ENCODE results near the gene GBF1.
A peak's percentile ranks its signal among the peaks of the same experiment; 100 is the strongest.
"Not testable (repeated sequence)": the region's sequence is repeated elsewhere in the genome, so short reads cannot be mapped to it uniquely, and the experiment has no call there.

GBF1 gene

DNA sequence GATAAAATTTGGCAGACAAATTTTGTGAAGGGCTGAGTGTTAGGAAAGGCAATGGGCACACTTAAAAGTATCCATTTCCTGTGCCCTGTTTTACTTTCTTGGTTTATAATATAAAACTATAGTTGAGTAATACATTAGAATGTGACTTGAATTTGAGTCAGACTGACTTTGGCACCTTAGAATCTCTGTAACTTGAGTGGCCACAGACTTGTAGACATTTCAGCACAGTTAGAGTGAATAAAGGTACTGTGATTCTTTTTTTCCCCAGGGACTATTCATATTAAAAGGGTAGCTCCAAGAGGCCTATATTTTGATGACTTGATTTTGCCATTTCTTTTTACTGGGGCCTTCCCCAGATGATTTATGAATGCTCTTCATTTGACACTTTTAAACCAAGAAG, 22.4 kb downstream of the GBF1 start:
- DNase-seq (ENCODE audit: low spot score) = no peak

DNA sequence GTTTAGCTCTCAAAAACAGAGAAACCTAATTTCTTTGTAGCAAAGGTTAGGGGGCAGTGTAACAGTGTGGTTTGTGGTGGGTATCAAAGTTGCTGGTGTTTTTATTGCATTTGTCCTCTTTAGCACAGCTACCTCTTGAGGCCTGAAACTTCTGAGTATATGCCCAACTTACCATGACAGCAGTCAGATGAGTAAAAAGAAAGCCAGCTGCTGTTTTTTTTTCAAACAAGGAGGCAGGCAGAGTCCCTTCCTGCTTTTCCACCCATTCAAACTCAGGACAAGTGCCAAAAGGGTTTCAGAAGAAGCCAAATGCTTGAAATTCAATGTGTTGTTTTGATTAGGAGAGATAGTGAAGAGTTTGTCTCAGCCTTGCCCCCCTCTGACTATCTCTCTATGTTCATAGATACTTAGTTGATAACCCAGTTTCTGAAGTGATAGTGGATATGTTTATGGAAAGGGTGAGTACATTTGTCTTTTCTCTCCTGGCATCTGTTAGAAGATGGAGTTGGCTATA, 23.1 kb downstream of the GBF1 start:
- no peak for DNase-seq (ENCODE audit: low spot score)

DNA sequence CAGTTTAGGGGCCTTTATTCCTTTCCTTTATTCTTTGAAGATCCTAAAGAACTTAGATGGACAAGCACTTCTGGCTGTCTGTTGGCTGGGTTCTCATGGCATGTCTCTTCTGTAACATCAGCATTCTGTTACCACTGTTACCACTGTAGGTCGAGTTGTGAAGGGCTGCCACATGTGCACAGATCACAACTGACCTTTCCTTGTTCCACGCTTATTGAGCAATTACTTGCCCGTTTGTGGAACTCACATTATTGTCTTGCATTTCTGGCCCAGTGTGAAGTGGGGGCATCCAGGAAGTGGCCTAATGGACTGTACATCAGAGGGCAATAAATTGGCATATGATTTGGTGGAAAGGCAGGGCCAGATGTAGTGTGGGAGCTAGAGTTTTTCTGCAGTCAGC, 23.7 kb downstream of the GBF1 start:
- no peak for DNase-seq (ENCODE audit: low spot score)

DNA sequence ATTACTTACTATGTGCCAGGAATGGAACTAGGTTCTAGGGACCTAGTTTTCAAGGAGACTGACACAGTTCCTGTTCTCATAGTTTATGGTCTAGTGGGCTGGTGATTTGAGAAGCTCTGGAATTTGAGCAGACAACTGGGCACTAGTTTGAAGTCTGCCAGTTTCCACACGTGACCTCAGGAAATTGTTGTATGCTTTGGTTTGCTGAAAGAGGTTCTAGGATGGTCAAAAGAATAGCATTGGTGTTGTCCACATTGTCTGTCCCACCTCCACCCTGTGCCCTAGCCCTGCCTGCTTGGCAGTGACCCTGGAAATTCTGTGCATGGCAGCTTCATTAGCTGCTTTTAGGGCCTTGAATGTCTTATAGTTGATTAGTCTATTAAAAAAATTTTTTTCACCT, 28.7 kb downstream of the GBF1 start:
- no peak for DNase-seq (ENCODE audit: low spot score)

DNA sequence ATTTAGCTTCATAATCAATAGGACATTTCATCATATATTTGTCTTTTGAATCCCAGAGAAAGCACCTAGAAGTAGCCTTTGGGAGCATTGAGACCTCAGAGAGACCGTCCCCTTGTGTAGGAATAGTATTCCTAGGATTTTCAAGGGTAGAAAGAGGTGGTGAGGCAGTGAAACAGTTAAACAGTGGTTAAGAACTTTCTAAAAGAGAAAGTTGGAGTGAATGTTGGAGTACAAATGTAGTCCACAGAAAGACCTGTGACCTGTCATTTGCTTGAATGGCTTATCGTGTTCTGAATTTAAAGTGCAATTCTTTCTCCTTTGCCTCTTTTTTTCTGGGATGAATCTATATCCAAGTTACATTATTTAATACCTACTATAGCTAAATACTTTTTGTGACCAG, 30.0 kb downstream of the GBF1 start:
- no peak for DNase-seq (ENCODE audit: low spot score)

DNA sequence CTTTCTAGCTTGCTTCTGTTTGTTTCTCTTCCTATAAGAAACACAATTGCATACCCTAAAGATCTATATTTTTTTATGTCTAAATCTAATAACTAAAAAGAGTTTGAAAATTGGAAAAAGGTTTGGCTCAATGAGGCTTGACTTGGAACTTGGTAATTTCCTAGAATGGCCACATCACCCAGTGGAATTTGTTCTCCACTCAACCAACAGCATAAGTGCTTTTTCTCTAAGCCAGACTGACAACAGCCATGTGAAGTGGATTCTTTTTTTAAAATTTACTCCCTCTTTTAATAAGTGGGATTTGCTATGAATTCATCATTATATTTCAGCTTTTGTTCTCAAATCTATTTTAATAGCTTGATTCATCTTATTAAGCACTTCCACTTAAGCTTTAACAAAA, 33.8 kb downstream of the GBF1 start:
- no peak for DNase-seq (ENCODE audit: low spot score)

DNA sequence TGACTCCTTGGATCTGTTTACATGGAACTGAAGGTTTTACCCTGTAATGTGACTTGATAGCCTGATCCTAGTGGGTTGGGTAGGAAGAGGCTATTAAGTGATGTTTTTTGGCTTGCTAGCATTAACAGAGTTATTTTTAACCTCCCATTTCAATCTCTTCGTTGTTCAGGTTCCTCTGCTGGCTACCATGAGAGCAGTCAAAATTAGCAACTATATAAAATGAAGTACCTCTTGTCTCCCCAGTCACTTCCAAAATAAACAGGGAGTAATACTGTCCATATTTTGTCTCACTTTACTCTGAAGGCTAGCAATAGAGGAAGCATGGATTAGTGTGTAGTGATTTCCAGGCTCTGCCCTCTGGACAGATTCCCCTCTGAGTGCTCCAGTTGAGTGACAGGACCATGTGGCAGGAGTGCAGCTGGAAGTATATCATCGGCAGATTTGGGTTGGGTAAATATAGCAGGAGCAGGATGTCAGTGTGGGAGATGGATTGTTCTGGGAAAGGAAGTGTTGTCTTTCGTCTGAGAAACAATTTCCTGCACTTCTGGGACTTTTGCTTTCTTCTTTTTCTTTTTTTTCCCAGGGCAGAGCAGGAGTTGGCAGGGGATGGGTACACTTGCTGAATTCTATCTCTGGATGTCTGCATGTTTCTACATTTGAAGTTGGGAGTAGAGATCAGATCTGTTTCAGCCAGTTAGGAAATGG, 35.2 kb downstream of the GBF1 start:
- DNase-seq (ENCODE audit: low spot score) = no peak

DNA sequence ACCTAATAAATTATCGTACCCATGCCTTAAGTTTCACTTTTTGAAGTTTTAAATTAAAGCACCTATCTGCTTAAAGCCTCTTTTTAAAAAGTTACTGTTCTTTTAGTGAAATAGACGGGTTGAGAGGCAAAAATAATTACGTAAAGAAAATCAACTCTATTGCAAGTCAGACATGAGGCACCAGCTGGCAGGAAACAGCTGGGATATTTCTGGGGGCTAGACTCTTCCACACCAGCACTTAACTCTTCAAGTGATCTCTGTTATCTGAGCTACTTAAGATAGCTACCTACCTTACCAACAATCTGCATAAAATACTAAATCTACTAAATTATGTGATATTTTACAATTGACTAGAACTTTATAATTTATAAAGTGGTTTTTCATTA, 35.8 kb downstream of the GBF1 start:
- DNase-seq (ENCODE audit: low spot score) = no peak

DNA sequence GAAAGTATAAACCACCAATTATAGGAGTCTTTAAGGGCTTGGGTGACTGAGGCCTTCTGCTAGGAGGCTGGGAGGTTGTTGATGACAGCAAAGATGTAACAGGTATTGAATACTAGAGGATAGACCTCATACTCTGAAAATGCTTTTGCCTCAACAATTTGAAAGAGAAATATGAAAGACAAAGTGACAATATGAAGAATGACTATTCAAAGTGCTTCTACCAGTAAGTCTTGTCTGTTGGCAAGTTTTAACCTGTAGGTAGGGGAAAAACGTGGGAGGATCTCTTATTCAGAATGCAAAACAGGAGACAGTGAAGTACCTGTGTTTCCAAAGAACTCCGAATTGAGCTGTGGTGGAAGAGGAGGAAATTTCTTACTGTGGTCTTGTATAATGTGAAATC, 38.2 kb downstream of the GBF1 start:
- no peak for DNase-seq (ENCODE audit: low spot score)

DNA sequence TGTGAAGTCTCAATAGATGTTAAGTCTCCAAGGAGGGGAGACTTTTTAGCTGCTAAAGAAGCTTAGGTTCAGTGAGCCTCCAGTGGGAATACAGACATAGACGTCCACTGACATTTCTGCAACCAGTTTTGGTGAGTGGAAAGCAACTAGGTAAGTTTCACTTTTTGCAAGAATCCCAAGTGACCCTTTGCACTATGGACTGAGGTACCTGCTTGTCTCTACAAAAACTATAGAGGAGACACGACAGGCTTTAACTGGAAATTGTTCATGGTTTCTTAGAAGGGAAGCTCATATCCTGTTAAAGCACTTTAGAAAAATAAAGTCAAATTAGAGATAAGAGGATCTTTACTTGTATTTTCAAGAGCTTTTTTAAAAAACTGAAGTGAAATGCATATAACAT, 38.6 kb downstream of the GBF1 start:
- DNase-seq (ENCODE audit: low spot score) = no peak

DNA sequence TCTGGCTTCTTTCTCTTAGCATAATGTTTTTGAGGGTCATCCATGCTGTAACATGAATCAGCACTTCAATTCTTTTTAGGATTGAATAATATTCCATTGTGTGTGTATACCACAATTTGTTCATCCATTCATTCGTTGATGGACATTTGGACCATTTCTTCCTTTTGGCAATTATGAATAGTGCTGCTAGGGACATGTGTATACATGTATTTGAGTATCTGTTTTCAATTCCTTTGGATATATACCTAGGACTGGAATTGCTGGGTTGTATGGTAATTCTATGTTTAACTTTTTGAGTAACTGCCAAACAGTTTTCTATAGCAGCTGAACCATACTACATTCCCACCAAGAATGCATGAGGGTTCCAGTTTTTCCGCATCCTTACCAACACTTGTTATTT, 39.2 kb downstream of the GBF1 start:
- DNase-seq (ENCODE audit: low spot score) = no peak

DNA sequence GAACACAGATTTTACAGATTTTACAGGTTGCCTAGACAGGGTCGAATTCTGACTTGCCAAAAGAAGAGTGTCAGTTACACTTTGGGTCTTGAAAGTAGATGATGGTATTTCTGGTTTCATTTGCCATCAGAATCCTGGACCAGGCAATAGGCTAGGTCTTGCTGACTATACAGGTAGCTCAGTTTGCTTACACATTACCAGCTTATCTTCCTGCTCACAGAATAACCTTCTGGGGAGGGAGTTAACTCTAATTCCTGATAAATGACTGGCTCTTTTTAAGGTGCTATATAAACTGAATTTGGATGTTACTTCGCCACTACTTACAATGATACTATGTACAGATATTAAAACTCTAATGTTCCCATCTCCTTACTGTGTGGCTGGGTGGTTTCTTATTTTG, 39.8 kb downstream of the GBF1 start:
- peak; percentile 35 for DNase-seq (ENCODE audit: low spot score)

DNA sequence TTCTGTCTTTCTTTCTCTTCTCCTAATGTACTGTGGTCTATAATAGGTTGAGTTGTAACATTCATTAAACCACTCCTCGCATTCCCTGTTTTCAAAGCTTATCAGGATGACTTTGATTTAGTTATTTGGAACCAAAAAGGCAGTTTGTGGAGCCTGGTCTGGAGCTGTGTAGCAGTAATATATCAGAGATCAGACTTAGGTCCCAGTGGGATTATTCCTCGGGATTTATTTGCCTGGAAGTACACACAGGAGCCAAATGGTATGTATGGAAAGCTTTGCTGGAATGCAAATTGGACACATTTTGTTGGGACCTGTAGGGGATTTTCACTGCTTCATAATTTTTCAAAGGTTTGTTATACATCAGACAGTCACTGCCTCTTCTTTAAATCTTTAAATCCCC, 40.9 kb downstream of the GBF1 start:
- DNase-seq (ENCODE audit: low spot score) = no peak

DNA sequence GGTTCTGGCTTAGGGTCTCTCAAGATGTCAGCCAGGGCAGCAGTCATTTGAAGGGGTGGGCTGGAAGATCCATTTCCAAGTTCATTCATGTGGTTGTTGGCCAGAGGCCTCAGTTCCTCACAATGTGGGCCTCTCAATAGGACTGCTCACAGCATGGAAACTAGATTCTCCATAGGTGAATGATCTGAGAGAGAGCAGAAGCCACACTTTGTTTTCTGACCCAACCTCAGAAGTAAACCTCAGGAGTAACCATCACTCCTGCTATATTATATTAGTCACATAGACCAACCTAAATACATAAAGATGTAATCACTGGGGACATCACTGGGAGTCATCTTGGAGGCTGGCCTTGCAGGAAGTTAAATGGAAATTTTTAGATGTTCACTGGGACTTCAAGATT, 42.2 kb downstream of the GBF1 start:
- no peak for DNase-seq (ENCODE audit: low spot score)

DNA sequence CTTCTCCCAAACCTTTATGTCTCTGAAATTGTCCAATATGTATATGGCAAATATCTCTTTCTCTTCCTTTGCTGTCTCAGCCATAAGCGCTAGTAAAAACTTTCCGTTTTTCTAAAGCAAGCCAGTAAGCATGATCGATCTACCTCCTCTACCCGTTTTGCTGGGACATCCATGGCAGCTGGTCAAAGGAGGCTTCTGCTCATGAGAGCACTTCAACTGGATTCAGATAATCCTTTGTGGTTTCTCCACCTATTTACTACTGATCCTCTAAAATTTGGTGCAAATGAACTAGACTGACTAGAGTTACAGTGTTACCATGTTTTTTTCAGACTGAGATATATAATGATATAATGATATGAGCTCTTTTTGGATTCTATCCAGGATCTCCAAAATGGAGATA, 42.7 kb downstream of the GBF1 start:
- DNase-seq (ENCODE audit: low spot score) = no peak

DNA sequence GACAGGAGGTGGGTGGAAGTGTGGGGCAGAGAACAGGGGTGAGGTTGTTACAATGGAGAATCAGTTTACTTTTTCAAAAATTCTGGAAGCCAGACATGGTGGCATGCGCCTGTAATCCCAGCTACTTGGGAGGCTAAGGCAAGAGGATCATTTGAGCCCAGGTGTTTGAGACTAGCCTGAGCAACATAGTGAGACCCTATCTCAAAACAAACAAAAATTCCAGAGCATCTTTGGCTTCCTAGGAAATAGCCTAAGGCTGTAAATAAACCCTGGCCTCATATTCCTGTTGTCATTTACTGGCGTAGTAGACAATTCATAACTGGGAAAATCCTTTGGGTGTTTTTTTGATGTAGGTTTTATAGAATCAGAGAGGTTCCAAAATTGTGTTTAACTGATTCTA, 44.0 kb downstream of the GBF1 start:
- DNase-seq (ENCODE audit: low spot score) = no peak

DNA sequence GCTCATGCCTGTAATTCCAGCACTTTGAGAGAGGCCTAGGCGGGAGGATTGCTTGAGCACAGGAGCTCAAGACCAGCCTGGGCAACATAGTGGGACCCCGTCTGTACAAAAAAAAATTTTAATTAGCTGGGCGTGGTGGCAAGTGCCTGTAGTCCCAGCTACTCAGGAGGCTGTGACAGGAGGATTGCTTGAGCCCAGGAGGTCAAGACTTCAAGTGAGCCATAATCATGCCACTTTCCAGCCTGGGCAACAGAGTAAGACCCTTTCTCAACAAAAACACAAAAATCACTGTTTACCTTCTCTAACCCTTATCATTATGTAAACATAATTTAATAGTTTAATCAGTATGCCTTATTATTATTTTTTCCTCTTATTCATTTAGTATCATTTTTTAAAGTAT, 44.5 kb downstream of the GBF1 start:
- DNase-seq (ENCODE audit: low spot score) = no peak

DNA sequence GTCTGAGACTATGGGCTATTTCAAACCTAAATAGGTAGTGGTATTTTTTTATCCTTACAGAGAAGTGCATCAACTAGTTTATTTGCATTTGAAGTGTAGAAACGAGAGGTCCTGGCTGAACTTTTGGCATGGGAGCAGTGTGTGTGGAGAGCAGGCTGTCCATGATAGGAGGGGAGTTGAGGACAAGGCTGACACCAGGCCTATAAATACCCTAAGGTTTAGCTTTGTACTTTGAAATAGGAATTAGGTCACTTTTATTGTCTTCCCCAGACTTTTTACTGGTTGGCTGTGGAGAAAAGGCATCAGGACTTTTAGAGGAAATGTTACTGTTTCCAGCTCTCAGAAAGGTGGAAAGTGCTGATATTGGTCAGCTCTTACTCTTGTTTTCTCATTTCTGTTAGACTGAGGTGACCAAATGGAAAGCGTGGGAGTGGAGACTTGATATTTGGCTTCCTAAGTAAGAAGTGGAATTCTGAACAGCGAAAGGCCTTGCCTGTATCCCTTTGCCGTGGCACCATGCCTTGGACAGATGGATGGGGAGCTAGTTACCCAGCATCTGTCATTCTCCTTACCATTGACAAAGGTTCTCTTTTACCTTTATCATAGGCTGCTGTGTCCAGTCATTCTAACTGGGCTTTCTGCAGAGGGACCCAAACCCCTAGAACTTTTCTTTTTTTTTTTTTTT, 46.0 kb downstream of the GBF1 start:
- no peak for DNase-seq (ENCODE audit: low spot score)

DNA sequence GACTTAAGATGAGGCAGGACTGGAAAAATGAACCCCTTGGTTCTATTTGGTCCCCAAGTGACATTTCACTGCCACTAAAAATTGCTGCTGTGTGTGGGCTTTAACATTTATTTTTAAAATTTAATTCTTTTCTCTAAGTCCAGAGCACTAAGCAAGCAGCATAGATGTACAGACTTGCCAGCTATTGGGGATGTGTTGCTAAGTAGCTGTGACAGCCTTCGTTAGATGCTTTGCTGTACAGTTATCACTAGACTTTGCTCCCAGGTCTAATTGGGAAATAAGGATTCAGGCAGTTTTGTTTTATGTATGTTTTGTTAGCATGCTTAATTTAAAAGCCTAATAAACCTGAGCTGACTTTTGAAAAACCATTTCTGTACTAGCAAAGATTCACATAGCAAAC, 51.8 kb downstream of the GBF1 start:
- DNase-seq (ENCODE audit: low spot score) = no peak

DNA sequence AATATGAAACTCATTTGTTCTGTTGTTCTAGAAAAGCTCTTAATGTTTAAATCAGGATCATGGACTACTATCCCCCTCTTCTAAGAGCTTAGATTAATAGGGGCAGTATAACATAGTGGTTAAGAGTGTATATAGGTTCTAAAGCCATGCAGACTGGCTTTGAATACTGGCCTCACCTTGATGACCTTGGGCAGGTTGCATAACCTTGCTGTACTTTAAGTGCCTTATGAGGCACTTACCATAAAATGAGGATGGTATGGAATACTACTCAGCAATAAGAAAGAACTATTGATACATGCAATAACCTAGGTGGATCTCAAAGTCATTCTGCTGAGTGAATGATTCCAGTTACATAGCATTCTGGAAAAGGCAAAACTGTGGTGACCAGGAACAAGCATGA, 53.6 kb downstream of the GBF1 start:
- DNase-seq (ENCODE audit: low spot score) = no peak

DNA sequence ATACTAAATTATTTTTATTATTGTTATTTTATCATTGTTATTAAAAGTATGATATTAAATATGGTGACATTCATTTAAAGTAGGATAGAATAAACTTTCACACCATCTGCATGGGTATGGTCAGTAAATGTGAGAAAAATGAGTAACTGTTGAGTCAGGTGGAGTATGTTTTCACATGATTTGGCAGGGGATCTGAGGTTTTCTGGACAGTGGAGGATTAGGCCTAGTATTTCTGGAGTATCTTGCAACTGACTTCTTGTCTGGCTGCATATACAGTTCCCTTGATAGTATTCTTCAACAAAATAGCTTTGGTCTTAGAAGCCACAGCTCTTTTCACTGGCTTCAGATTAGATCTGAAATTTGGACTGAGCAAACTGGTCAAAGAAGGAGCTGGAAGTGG, 54.5 kb downstream of the GBF1 start:
- DNase-seq (ENCODE audit: low spot score) = no peak

DNA sequence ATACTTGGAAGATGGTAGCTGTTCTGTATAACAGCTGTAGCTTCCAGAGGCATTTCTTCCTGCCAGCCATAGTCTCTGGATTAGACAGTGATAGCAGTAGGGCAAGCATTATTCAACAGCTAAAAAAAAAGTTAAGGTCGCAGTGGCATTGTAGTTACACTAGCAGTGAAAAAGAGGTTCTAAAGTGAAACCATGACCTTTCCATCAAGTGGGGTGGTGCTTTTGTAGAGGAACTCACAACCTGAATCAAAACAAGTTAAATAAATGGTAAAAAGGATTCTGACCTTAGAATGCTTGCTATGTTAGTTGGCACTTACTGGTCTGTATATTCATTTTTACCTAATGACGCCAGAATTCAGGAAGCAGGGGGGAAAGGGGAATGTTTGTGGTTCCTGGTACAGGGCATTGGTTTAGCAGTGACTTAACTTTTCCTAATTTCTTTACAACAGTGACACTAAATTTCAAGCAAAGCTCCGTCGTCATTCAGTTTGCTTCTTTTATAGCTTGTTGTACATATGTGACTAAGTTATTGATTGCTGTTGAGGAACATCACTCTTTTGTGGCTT, 55.0 kb downstream of the GBF1 start:
- DNase-seq (ENCODE audit: low spot score) = no peak

DNA sequence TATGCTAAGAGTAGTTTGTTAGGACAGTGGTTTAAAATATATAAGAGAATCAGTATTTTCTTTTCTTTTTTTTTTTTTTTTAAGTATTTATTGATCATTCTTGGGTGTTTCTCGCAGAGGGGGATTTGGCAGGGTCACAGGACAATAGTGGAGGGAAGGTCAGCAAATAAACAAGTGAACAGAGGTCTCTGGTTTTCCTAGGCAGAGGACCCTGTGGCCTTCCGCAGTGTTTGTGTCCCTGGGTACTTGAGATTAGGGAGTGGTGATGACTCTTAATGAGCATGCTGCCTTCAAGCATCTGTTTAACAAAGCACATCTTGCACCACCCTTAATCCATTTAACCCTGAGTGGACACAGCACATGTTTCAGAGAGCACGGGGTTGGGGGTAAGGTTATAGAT, 55.6 kb downstream of the GBF1 start:
- DNase-seq (ENCODE audit: low spot score) = not testable (repeated sequence)

DNA sequence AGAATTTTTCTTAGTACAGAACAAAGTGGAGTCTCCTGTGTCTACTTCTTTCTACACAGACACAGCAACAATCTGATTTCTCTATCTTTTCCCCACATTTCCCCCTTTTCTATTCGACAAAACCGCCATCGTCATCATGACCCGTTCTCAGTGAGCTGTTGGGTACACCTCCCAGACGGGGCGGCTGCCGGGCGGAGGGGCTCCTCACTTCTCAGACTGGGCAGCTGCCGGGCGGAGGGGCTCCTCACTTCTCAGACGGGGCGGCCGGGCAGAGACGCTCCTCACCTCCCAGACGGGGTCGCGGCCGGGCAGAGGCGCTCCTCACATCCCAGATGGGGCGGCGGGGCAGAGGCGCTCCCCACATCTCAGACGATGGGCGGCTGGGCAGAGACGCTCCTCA, 56.0 kb downstream of the GBF1 start:
- not testable (repeated sequence) for DNase-seq (ENCODE audit: low spot score)
